GM12878 (cell line): Measurements from ENCODE around the gene BTBD10.

Source experiments
- ATF3 ChIP-seq: IDR thresholded peaks from 2 replicates; pipeline ENCODE4 v1.6.1; 2011; ENCODE audit warnings: low read depth, mild to moderate bottlenecking, low read length, moderate library complexity, borderline replicate concordance; ENCODE audit errors: extremely low read depth
- SUPT20H ChIP-seq: IDR thresholded peaks from 2 replicates; pipeline ENCODE4 v1.6.1; 2011; ENCODE audit warnings: low read depth, mild to moderate bottlenecking, low read length, moderate library complexity, borderline replicate concordance; ENCODE audit not compliant: control insufficient read depth

GRCh38 chr11:13421561-13421960, 41.5 kb downstream of the BTBD10 start:
- TF ChIP-seq ATF3 (no peak), SUPT20H (no peak)
